ENCODE results near the gene TRMT61A.

The TRMT61A gene

DNA sequence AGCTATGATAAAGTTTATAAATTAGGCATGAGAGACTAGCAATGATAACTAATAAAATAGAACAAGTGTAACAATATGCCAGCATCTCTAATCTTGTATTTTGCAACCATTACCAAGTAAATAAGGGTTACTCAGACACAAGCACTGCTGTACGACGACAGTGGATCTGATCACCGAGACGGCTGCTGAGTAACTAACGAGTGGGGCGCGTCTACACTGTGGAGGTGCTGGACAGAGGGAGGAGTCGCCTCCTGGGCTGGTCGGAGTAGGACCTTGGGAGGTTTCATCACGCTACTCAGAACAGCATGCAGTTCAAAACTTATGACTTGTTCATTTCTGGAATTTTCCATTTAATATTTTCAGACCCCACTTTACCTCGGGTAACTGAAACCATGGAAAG, 52.2 kb downstream of the TRMT61A start:
- no peaks in the 10 kb centered on the region for H3K9me3 ChIP-seq (ENCODE audit: control insufficient read depth, insufficient read depth, low read length)
- H3K4me1 ChIP-seq (ENCODE audit: control insufficient read depth, low read length) = no peaks in the 10 kb centered on the region
- H3K79me2 ChIP-seq (ENCODE audit: control insufficient read depth, low read length) = no peaks in the 10 kb centered on the region
- no peaks in the 10 kb centered on the region; the same call in 1 of the 2 replicates for H3K36me3 ChIP-seq (ENCODE audit: control insufficient read depth, low read length)
- no peak overlapping the region for H3K4me3 ChIP-seq (ENCODE audit: low read length)
- H4K20me1 ChIP-seq (ENCODE audit: control insufficient read depth, insufficient read depth, low read depth, low read length) = no peaks in the 10 kb centered on the region
- no peaks in the 10 kb centered on the region for H3F3A ChIP-seq (ENCODE audit: control insufficient read depth, insufficient read depth)
- no peak overlapping the region for H3K27ac ChIP-seq (ENCODE audit: low read depth, low read length)
- H3K27me3 ChIP-seq (ENCODE audit: control insufficient read depth, low read length) = no peaks in the 10 kb centered on the region
- H3K9me2 ChIP-seq (replicated peaks; ENCODE audit: control insufficient read depth, low read length) = no peaks in the 10 kb centered on the region
- H3K4me2 ChIP-seq (ENCODE audit: low read length) = no peak overlapping the region
- TF ChIP-seq, protein P1, sequence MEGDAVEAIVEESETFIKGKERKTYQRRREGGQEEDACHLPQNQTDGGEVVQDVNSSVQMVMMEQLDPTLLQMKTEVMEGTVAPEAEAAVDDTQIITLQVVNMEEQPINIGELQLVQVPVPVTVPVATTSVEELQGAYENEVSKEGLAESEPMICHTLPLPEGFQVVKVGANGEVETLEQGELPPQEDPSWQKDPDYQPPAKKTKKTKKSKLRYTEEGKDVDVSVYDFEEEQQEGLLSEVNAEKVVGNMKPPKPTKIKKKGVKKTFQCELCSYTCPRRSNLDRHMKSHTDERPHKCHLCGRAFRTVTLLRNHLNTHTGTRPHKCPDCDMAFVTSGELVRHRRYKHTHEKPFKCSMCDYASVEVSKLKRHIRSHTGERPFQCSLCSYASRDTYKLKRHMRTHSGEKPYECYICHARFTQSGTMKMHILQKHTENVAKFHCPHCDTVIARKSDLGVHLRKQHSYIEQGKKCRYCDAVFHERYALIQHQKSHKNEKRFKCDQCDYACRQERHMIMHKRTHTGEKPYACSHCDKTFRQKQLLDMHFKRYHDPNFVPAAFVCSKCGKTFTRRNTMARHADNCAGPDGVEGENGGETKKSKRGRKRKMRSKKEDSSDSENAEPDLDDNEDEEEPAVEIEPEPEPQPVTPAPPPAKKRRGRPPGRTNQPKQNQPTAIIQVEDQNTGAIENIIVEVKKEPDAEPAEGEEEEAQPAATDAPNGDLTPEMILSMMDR (IDR thresholded peaks at IDR 0.05; ENCODE audit: low read depth, low read length, poor library complexity, severe bottlenecking) = no peak
- no peak for TF ChIP-seq EZH2phosphoT487 (IDR thresholded peaks at IDR 0.05; ENCODE audit: borderline replicate concordance, low read length)

DNA sequence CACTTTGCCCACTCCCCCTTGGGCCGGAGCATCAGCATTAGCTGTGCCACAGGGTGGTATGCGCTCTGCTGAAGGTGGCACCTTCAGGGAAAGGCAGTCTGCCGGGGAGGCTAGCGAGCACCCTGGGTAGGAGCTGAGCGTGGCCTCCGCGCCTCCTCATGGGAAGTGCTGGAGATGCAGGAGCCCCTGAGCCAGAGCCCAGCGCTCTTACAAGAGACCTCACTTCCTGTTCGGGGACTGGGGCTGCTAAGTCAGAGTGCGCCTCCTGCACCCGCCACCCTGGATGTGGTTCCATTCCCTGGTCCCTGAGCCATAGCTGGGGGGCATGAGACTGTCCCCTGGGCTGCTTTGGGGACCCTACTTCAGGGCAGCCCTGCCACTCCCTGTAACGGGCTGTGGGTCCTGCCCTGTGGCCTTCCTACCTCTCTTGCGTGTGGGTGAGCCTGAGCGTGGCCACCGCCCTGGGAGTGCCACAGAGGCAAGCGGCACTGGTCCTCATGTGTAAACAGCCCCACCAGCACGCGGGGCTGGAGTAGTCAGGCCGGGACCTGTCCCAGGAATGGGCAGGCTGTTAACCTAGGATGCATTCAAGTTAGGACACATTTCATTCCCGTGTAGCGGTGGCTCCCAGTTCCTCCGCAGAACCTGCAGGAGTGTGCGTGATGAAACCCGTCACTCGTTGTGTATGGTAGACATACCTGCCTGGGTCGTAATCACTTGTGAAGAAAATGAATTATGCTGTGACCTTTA, 53.1 kb downstream of the TRMT61A start:
- no peaks in the 10 kb centered on the region for H3K27me3 ChIP-seq (ENCODE audit: control insufficient read depth, low read length)
- no peaks in the 10 kb centered on the region; the same call in 1 of the 2 replicates for H3K36me3 ChIP-seq (ENCODE audit: control insufficient read depth, low read length)
- no peaks in the 10 kb centered on the region for H3K9me2 ChIP-seq (replicated peaks; ENCODE audit: control insufficient read depth, low read length)
- TF ChIP-seq EZH2phosphoT487 (IDR thresholded peaks at IDR 0.05; ENCODE audit: borderline replicate concordance, low read length) = no peak
- TF ChIP-seq, protein P1 (IDR thresholded peaks at IDR 0.05; ENCODE audit: low read depth, low read length, poor library complexity, severe bottlenecking) = no peak
- H3K27ac ChIP-seq (ENCODE audit: low read depth, low read length) = no peak overlapping the region
- H3F3A ChIP-seq (ENCODE audit: control insufficient read depth, insufficient read depth) = no peaks in the 10 kb centered on the region
- no peaks in the 10 kb centered on the region for H3K79me2 ChIP-seq (ENCODE audit: control insufficient read depth, low read length)
- H3K4me2 ChIP-seq (ENCODE audit: low read length) = no peak overlapping the region
- H3K4me1 ChIP-seq (ENCODE audit: control insufficient read depth, low read length) = no peaks in the 10 kb centered on the region
- H3K9me3 ChIP-seq (ENCODE audit: control insufficient read depth, insufficient read depth, low read length) = no peaks in the 10 kb centered on the region
- H4K20me1 ChIP-seq (ENCODE audit: control insufficient read depth, insufficient read depth, low read depth, low read length) = no peaks in the 10 kb centered on the region
- H3K4me3 ChIP-seq (ENCODE audit: low read length) = no peak overlapping the region

DNA sequence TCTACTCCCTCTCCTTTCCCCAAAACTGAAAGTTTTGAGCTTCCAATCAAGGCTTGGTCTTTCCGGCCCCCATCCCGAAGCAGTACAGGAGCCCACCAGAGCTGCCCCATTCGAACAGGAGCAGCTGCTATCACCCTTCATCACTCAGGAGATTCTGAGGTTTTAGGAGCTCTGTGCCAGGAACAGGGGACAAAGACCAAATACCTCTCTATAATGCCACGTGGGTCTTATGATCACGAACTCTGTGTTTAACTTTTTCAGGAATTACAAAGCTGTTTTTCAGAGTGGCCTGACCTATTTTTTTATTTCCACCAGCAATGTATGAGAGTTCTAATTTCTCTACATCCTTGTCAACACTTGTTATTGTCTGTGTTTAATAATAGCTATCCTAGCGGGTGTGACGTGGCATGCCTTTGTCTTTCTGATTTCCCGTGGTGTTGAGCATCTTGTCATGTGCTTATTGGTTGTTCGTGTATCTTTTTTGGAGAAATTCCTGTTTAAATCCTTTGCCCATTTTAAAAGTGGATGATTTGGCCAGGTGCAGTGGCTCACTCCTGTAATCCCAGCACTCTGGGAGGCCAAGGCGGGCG, 55.4 kb downstream of the TRMT61A start:
- Histone ChIP-seq H3F3A (ENCODE audit: control insufficient read depth, insufficient read depth) (no peaks in the 10 kb centered on the region), H4K20me1 (ENCODE audit: control insufficient read depth, insufficient read depth, low read depth, low read length) (no peaks in the 10 kb centered on the region), H3K4me1 (ENCODE audit: control insufficient read depth, low read length) (no peaks in the 10 kb centered on the region), H3K9me3 (ENCODE audit: control insufficient read depth, insufficient read depth, low read length) (no peaks in the 10 kb centered on the region), H3K36me3 (ENCODE audit: control insufficient read depth, low read length) (no peaks in the 10 kb centered on the region; the same call in 1 of the 2 replicates), H3K4me2 (ENCODE audit: low read length) (no peak overlapping the region), H3K27me3 (ENCODE audit: control insufficient read depth, low read length) (no peaks in the 10 kb centered on the region), H3K9me2 (replicated peaks; ENCODE audit: control insufficient read depth, low read length) (no peaks in the 10 kb centered on the region), H3K27ac (ENCODE audit: low read depth, low read length) (no peak overlapping the region), H3K79me2 (ENCODE audit: control insufficient read depth, low read length) (no peaks in the 10 kb centered on the region), H3K4me3 (ENCODE audit: low read length) (no peak overlapping the region)
- TF ChIP-seq EZH2phosphoT487 (IDR thresholded peaks at IDR 0.05; ENCODE audit: borderline replicate concordance, low read length) = no peak
- TF ChIP-seq, protein P1 (IDR thresholded peaks at IDR 0.05; ENCODE audit: low read depth, low read length, poor library complexity, severe bottlenecking) = no peak
